GM23338 (cell line): Measurements from ENCODE around the gene HES3. TPM values are rescaled to one million over a fixed set of nuclear protein-coding genes. Genes with fewer than 3 reads are reported as not detected.

Source experiments
- ATAC-seq: fragments of 200-7000 bp; cut with Tn5 transposase; 3 replicates; pipeline ENCODE4 v1.9.1; 2020
- DNase-seq: peaks from one replicate; pipeline ENCODE4 v3.0.0-alpha.2; 2015; ENCODE audit warnings: low spot score
- H2AFZ ChIP-seq: fragments of 200-600 bp; sonication (generic); 2 replicates; pipeline ENCODE4 v1.8.0; 2016; ENCODE audit warnings: antibody characterized with exemption, mild to moderate bottlenecking, moderate library complexity
- H3F3A ChIP-seq: fragments of 200-600 bp; sonication (generic); replicated peaks from 2 replicates; pipeline ENCODE4 v1.8.0; 2017; ENCODE audit warnings: antibody characterized with exemption, mixed run types, low read depth
- H3K27ac ChIP-seq: fragments of 200-600 bp; sonication (generic); 2 replicates; pipeline ENCODE4 v1.6.1; 2016; ENCODE audit warnings: low read depth
- H3K27me3 ChIP-seq: fragments of 200-600 bp; sonication (generic); 2 replicates; pipeline ENCODE4 v1.8.0; 2016; ENCODE audit warnings: mild to moderate bottlenecking, mixed run types, moderate library complexity; ENCODE audit not compliant: insufficient read depth
- H3K36me3 ChIP-seq: fragments of 200-600 bp; sonication (generic); 2 replicates; pipeline ENCODE4 v1.8.0; 2016; ENCODE audit warnings: mild to moderate bottlenecking; ENCODE audit not compliant: insufficient read depth
- H3K4me1 ChIP-seq: fragments of 200-600 bp; sonication (generic); 2 replicates; pipeline ENCODE4 v1.8.0; 2016; ENCODE audit warnings: mild to moderate bottlenecking, moderate library complexity; ENCODE audit not compliant: insufficient read depth
- H3K4me2 ChIP-seq: fragments of 200-600 bp; sonication (generic); 2 replicates; pipeline ENCODE4 v1.7.1; 2017; ENCODE audit warnings: mixed run types
- H3K4me3 ChIP-seq: fragments of 200-600 bp; sonication (generic); 2 replicates; pipeline ENCODE4 v1.6.1; 2016; ENCODE audit warnings: mixed run types
- H3K79me2 ChIP-seq: fragments of 200-600 bp; sonication (generic); replicated peaks from 2 replicates; pipeline ENCODE4 v1.8.0; 2017; ENCODE audit warnings: mild to moderate bottlenecking; ENCODE audit not compliant: insufficient read depth
- H3K9me2 ChIP-seq: fragments of 200-600 bp; sonication (generic); 2 replicates; pipeline ENCODE4 v1.8.0; 2017; ENCODE audit not compliant: insufficient read depth
- H4K20me1 ChIP-seq: fragments of 200-600 bp; sonication (generic); replicated peaks from 2 replicates; pipeline ENCODE4 v1.8.0; 2017; ENCODE audit warnings: mild to moderate bottlenecking; ENCODE audit not compliant: insufficient read depth
- H3K27ac Mint-ChIP-seq: 2 replicates; pipeline ENCODE4 v1.8.0; 2020; ENCODE audit warnings: inconsistent platforms, mild to moderate bottlenecking, moderate library complexity, mixed read lengths
- H3K27me3 Mint-ChIP-seq: 3 replicates; pipeline ENCODE4 v1.8.0; 2022; ENCODE audit warnings: low read depth, mild to moderate bottlenecking, moderate library complexity, mixed read lengths, inconsistent platforms; ENCODE audit not compliant: insufficient read depth, poor library complexity
- H3K36me3 Mint-ChIP-seq: 3 replicates; pipeline ENCODE4 v1.8.0; 2021; ENCODE audit warnings: low read depth, mild to moderate bottlenecking, inconsistent platforms, moderate library complexity, mixed read lengths
- H3K4me1 Mint-ChIP-seq: 3 replicates; pipeline ENCODE4 v1.8.0; 2020; ENCODE audit warnings: mild to moderate bottlenecking, inconsistent platforms, mixed read lengths
- H3K4me3 Mint-ChIP-seq: 3 replicates; pipeline ENCODE4 v1.8.0; 2021; ENCODE audit warnings: moderate library complexity, mild to moderate bottlenecking, inconsistent platforms, mixed read lengths
- H3K9me3 Mint-ChIP-seq: 3 replicates; pipeline ENCODE4 v1.8.0; 2020; ENCODE audit warnings: moderate library complexity, mild to moderate bottlenecking, inconsistent platforms, mixed read lengths
- CREB1 ChIP-seq: fragments of 250-450 bp; sonication (Bioruptor Pico); IDR thresholded peaks from 2 replicates; pipeline ENCODE4 v1.5.0; 2020; ENCODE audit warnings: low read depth, mild to moderate bottlenecking, moderate library complexity
- CTCF ChIP-seq, 2 experiments: fragments of 200-600 bp in 1 of 2; sonication (generic) in 1 of 2; conservative IDR thresholded peaks; 2 replicates each; pipeline versions ENCODE4 v1.5.1 to v1.6.1; 2016 to 2017; ENCODE audit warnings: antibody characterized with exemption in 2 of 2, low read depth in 2 of 2, mild to moderate bottlenecking in 2 of 2, moderate library complexity in 1 of 2
- EZH2 ChIP-seq: fragments of 200-600 bp; sonication (generic); IDR thresholded peaks from one replicate; pipeline ENCODE4 v1.8.0; 2017; ENCODE audit warnings: antibody characterized with exemption, mild to moderate bottlenecking, low read depth; ENCODE audit not compliant: unreplicated experiment
- EZH2phosphoT487 ChIP-seq: fragments of 200-600 bp; sonication (generic); IDR thresholded peaks from one replicate; pipeline ENCODE4 v1.8.1; 2018; ENCODE audit warnings: antibody characterized with exemption; ENCODE audit not compliant: unreplicated experiment
- POLR2AphosphoS5 ChIP-seq: IDR thresholded peaks from 2 replicates; pipeline ENCODE4 v1.6.1; 2016; ENCODE audit warnings: antibody characterized with exemption, low read depth
- REST ChIP-seq: IDR thresholded peaks from one replicate; pipeline ENCODE4 v1.6.1; 2018; ENCODE audit warnings: antibody characterized with exemption; ENCODE audit not compliant: unreplicated experiment
- STAT1 ChIP-seq: IDR thresholded peaks from one replicate; pipeline ENCODE4 v1.6.1; 2016; ENCODE audit warnings: antibody characterized with exemption; ENCODE audit not compliant: unreplicated experiment
- ZNF114 ChIP-seq: fragments of 250-450 bp; sonication (Bioruptor Pico); IDR thresholded peaks from 2 replicates; pipeline ENCODE4 v1.5.0; 2020; ENCODE audit warnings: mild to moderate bottlenecking, moderate library complexity
- ZNF462 ChIP-seq: fragments of 250-450 bp; sonication (Bioruptor Pico); IDR thresholded peaks from 2 replicates; pipeline ENCODE4 v1.5.0; 2020; ENCODE audit warnings: mild to moderate bottlenecking, moderate library complexity
- polyA plus RNA-seq: library from polyadenylated mRNA; unstranded; fragments of >200 nt; fragmentation: Nextera tagmentation; extraction: Ambion mirVana; gene quantifications from 2 replicates; pipeline ENCODE4 v1.2.1, GENCODE V29; 2016
- total RNA-seq: library from RNA; depleted of rRNA; stranded (reverse); fragments of >200 nt; shearing (Covaris generic); gene quantifications from 2 replicates; pipeline ENCODE4 v1.2.3, GENCODE V29; 2014

HES3 gene
- total and polyA plus RNA-seq, 2 experiments from 2014 or later: 7.1 to 50.4 TPM

- TF ChIP-seq CTCF (conservative IDR thresholded peaks at IDR 0.05; ENCODE audit: low read depth in 2 of 2) (no peak), ZNF114 (no peak), POLR2AphosphoS5 (no peak), EZH2 (no peak), REST (no peak), CREB1 (CRISPR knock-in tag) (no peak)
Observed at GRCh38 chr1:6258675-6259074, 14.7 kb downstream of the HES3 start (continued).

GRCh38 chr1:6259491-6260362 lies 15.7 kb downstream of the HES3 start:
- Mint-ChIP-seq H3K27ac (no peak overlapping the region), H3K4me1 (peaks cover 8% of the 10 kb centered on the region; the same call in 2 of the 3 replicates), H3K27me3 (peaks cover 33% of the 10 kb centered on the region), H3K4me3 (peak overlapping the region; percentile 59), H3K9me3 (no peaks in the 10 kb centered on the region), H3K36me3 (no peaks in the 10 kb centered on the region; the same call in 2 of the 3 replicates)
- Histone ChIP-seq H3K27me3 (peaks cover 21% of the 10 kb centered on the region), H3K79me2 (no peaks in the 10 kb centered on the region), H3K9me2 (no peaks in the 10 kb centered on the region), H3K4me1 (no peaks in the 10 kb centered on the region; the same call in 1 of the 2 replicates), H3K27ac (no peak overlapping the region), H3K4me2 (peak overlapping the region; percentile 60; the same call in 1 of the 2 replicates), H3K36me3 (no peaks in the 10 kb centered on the region), H3F3A (peaks cover 17% of the 10 kb centered on the region), H2AFZ (no peak overlapping the region), H3K4me3 (peak overlapping the region; percentile 63), H4K20me1 (no peaks in the 10 kb centered on the region; the same call in 1 of the 2 replicates)
- ATAC-seq (peak; percentile 64), DNase-seq (peak; percentile 93)
- TF ChIP-seq POLR2AphosphoS5: peak; percentile 26; the same call in 1 of the 2 replicates
- no peak for TF ChIP-seq STAT1
- TF ChIP-seq CREB1 (CRISPR knock-in tag): peak; percentile 99
- no peak for TF ChIP-seq EZH2phosphoT487
- TF ChIP-seq CTCF (conservative IDR thresholded peaks at IDR 0.05; ENCODE audit: low read depth in 2 of 2): 0 out of 4 replicates have a peak, but pooled peaks of 1 of the 2 experiments have one; percentile 8
- TF ChIP-seq ZNF462: no peak
